Hematopoietic multipotent progenitor cell treated with erythropoietin and hydrocortisone succinate and interleukin-3 and kit ligand, for 6 days (in vitro differentiated cells): Measurements from ENCODE around the gene SPATA13.
A peak's percentile ranks its signal among the peaks of the same experiment; 100 is the strongest.

Experiments
- DNase-seq: peaks from one replicate; pipeline ENCODE4 v3.0.0-alpha.2; 2015

SPATA13 gene

DNA sequence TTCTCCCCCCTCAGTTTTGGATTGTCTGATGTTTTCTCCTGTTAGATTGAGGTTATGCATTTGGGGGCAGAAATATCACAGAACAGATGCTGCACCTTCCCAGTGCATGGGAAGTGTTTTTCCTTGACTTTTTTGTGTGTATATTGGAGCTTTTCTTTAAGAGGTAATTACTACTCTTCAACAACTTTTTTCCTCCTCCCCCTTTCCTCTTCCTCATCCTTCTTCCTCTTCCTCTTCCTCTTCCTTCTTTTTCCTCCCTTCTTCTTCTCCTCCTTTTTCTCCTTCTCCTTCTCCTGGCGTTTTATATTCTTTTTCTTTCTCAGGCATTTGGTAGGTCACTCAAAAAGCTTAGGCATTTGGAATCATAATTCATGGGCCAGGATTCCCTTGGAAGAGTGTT lies 18.1 kb upstream of the SPATA13 start:
- no peak for DNase-seq

DNA sequence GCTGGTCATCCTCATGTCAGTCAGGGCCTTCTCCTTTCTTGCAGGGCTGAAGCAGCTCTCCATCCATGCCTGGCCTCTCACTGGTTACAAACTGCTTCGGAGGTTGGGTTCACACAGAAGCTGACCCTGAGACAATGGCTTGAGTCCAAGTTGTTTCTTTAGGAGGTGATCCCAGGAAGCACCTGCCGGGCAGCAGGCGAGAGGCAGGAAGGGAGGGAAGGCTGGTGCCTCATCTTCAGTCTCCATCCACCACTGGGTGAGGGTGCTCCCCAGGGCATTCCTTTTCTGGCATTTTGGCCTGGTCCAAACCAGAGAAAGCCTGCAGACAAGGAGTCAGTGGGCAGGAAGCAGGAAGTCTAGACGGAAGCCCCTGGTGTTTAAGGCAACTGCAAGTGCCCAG lies 17.6 kb upstream of the SPATA13 start:
- no peak for DNase-seq

DNA sequence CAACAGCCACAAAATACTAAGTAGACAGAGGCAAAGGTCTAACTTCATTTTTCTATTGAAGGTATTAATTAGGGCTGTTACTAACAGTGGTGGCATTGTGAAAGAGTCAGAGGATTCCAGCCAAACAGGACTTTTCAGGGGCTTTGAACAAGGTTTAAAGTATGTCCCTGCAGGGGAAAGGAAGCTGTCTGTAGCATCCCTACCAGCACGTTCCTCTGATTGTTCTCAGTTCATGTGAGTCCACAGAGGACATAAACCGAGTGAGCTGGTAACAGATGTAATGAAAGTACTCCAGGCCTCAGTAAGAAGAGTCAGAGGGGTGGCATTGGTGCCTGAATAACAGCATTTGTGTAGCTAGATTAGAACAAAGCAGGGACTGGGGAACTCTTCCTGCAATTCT lies 15.3 kb upstream of the SPATA13 start:
- DNase-seq: no peak

DNA sequence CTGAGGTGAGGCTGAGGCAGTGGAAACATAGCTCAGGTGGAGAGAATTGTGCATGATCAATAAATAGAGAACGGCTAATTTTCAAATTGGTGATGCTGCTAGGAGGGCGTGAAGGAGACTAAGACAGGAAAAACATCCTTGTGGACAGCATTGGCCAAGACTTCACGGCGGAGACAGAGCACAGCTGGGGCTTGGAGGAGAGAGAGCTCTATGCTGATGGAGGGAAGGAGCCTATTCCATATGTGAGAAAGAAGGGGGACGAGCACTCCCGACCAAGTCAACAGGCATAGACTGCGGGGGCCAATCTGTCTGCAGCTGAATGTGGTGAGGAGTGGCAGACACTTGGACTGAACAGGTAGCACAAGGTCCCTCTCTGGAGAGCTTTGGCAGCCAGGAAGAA lies 14.8 kb upstream of the SPATA13 start:
- no peak for DNase-seq

DNA sequence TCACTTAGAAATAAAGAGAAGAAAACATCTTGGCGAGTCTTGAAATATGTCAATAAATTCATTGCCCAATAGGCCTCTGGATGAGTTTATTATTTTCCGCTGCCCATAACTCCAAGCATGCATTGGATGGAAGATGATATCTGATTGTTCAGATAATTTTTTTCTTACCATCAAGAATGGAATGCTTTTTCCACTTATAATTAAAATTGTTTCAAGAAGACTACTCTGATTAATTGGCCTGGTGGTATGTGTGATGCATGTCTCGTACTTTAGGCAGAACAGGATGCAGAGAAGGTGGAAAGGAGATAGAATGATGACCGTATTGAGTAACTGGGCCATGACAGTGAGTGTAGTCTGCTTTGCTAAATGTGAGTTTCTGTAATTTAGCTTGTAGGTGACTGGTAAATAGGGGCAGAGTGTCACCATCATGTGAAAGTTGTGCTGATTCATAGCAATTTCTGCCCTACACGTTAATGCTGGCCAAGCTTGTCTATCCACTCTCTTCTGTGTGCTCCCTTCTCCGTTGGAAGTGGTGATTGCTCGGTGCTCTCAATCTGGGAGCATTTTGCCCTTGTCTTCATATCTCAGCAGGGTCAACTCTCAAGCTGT lies 13.5 kb upstream of the SPATA13 start:
- DNase-seq: no peak

DNA sequence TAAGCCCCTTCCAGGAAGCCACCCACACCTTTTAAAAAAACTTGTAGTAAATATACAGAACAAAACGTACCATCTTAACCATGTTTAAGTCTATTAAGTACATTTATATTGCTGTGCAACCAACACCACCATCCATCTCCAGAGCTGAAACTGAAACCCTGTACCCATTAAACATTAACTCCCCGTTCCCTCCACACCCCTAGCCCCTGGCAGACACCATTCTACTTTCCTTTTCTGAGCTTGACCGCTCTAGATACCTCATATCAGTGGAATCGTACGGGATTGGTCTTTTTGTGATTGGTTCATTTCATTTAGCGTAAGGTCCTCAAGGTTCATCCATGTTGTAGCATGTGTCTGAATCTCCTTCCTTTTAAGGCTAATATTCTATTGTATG lies 13.0 kb upstream of the SPATA13 start:
- DNase-seq: no peak

DNA sequence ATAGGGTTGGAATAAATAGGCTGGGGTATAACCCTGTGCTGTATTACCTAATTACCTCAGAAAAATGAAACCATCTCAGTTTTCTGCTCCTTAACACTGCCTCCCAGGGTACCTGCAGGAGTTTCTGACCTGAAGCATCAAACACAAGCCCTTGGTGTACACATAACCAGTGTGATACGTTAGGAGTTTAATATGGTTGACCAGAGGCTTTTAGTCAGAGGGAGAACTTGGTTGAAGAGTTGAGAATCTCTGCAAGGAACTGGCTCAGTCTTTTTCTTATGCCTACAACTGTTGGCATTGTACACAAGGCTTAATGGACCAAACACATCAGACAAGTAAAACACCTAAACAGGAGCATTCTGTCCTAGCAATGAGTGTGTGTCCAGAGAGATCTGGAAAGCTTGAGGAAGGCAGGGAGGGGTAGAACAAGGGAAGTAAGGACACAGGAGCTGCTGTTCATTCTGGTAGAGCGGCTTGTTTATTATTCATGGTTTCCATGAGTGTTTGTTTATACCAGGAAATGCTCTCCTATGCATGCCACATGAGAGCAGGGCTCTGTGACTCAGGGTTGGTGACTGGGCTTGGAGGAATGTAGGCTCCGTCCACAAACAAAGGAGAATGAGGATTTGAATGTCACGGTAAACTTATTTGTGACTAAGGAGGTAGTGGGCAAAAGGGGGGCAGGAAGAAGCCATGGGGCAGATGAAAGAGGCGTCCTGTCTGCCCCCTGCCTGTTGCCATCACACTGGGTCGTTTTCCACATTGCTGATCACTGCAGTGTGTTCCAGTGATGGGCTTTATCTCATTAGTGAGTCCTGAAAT lies 11.9 kb upstream of the SPATA13 start:
- no peak for DNase-seq

DNA sequence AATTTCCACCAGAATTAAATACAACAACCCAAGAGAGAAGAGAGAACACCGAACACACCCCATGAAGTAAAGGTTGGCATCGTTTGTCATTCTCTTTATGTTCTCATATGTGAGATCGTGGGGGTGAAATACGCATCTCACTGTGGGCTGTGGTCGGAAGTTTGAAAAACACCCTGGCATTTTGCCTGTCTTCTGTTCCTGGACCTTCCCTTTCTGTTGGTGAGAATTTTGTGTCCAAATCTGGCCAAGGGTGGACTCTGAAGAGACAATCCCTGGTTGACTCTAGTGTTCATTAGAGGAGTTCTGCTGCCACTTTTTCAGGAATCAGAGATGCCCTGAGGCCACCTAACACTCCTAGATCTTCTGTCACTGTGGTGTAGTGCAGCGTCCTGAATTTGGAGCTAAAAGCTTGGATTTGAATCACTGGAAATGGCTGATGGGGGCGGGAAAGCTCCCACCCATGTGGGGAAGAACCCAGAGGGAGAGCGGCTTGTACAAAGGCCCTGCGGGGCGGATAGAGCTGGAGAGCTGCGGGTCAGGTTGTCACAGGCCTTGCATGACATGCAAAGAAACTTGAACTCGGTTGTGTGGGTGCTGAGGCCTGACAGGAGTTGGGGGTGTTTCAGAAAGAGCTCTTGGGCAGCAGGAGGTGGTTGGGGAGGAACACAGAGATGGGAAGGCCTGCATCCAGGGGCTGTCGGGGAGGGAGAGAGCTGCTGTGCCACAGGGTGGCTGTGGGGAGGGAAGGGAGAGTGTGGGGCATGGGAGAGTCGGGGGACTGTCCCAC lies 11.1 kb upstream of the SPATA13 start:
- no peak for DNase-seq

DNA sequence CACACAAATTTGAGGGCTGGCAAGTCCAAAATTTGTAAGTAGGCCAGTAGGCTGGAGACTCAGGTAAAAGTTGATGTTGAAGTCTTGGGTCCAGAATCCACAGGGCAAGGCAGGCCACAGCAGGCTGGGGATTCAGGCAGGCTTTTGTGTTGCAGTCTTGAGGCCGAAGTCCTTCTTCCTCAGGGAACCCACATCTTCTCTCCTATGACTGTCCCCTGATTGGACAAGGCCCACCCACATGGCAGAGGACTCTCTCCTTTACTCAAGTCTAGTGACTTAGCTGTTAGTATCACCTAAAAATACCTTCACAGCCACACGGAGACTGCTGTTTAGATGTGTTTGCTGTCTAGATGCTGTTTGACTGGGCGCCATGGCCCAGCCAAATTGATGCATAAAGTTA lies 9.9 kb upstream of the SPATA13 start:
- no peak for DNase-seq

DNA sequence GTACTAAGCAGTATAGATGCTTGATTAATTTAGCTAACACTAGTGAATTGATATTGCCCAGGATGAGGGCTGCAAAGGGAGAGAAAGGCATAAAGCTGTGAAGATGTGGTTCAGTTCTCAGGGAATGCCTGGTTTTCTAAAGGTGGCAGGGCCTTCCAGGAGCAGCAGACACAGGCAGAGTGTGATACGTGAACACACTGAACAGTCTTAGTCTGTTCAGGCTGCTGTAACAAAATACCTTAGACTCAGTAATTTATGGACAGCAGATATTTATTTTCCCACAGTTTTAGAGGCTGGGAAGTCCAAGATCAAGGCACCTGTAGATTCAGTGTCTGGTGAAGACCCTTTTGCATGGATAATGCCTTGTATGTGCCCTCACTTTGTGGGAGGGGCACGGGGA lies 8.7 kb upstream of the SPATA13 start:
- DNase-seq: no peak

DNA sequence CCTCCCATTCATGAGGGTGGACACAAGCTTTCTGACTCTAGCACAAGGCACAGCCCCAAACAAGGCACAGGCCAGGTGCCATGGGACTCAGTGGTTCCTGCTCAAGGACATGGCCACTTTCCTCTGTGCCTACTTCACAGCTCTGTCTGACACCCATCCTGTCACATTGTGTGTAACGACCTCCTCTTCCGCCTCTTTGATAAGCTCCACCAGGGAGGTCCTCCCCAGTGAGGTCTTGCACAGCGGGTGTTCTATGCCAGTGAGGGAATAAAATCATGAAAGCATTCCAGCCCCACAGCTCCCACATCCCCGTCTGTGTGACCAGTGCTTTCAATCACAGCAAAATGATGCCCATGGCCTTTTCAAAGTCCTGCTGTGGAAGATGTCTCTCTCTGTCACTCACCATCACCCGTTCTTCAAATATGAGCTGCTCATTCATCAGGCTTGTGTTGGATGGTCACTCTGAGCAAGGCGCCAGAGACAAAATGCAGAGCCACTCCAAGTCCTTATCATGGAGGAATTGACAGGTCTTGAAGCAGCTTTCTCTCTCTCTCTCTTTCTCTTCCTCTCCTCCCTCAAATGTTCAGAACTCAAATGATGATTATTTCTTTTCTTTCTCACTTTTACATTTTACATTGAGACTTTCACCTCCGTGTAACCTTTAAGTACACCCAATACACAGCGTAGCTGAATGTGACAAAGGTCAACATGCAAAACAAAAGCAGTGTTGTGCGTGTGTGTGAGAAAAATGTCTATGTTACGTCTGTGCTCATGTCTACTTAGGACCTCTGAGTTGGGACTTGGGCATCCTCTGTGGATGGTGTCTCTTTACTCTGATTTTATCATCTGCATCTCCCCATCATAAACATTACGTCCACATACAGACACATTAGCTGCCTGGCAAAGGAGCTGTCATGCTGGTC lies 8.0 kb upstream of the SPATA13 start:
- no peak for DNase-seq

DNA sequence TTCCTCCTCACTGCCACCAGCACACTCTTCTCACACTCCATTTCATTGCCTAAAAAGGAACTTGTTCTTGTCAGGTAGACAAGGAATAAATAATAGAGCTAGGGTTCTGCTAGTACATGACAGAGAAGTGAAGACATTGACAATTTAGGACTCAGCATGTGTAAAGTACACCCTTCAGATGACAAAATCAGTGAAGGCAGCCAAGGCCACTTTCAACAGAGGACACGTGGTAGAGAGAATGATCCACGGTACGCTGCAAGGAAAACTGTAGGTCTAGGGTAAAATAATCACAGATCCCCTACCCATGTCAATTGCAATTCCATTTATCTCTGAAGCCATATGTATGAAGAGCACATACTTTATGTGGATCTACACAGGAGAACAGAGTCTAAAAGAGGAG lies 7.2 kb upstream of the SPATA13 start:
- DNase-seq: no peak

DNA sequence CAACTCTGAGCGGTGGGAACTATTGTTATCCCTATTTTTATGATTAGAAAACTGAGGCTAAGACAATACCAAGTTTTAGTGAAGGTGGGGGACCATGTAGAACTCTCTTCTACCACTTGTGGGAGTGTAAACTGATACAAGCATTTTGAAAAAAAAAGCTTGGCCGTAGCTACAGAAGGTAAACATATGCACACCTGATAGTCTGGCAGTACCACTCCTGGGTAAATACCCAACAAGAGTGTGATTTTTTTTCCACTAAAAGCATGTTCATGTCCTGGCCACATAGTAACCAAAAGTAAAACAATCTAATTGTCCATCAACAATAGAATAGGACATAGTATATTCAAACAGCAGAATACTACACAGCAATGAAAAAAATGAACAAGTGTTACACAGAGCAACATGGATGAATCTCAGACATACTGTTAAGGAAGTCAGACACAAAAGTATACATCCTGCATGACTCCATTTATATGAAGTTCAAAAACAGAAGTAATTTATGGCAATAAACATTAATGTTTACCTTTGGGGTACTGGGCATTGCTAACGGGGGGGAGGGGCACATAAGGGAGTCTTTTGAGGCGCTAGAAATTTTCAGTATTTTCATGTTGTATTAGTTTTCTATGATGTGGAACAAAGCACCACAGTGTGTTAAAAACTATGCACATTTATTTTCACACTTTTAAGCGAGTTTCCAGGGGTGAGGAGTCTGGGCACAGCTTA lies 6.4 kb upstream of the SPATA13 start:
- no peak for DNase-seq

DNA sequence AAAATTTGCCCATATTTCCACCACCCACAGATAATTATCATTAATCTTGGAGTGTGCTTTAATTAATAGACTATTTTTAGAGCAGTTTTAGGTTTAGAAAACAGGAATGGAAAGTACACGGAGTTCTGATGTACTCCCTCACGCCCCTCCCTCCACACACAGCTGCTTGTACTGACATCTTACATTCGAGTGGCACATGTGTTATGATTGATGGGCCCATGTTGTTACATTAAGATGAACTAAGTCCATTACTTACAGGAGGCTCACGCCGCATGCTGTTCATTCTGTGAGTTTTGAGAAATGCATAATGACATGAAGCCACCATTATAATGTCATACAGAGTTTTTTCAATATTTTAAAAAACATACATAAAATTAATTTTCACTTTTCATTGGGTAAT lies 1.2 kb upstream of the SPATA13 start:
- peak; percentile 17 for DNase-seq

DNA sequence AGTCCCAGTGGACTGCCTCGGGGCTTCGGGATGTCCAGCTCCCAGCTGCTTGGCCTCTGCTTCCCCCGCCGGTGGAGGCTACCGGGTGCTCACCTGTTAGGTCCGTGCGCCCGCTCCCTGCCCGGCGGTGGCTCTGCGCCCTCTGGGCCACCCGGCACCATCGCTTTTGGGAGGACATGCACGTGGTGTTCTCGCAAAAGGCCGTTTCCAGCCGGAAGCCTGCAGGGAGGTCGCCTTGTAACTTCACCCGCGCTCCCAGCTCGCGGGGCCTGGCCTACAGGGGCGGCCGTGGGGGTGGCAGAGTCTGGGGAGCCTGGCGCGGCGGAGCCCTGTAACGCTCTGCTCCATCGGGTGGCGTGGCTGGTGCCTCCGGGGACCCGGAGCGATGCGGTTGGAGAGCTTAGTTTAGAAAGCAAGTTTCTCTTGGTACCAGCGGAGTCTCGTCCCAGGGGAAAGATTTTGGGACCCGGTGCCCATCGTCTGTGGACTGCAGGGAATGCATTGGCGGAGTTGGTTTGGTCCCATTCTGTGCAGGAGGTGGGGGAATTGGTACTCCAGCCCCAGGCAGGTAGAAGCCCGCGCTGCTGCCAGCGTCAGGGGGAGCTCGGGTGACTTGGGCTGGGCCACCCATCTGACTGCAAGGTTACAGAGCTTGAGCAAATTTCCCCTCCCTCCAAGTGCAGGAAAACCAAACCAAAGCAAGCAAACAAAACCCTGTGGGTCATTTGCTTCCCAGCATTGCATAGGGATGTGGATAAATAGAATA lies 673 bp downstream of the SPATA13 start:
- DNase-seq: peak; percentile 56

DNA sequence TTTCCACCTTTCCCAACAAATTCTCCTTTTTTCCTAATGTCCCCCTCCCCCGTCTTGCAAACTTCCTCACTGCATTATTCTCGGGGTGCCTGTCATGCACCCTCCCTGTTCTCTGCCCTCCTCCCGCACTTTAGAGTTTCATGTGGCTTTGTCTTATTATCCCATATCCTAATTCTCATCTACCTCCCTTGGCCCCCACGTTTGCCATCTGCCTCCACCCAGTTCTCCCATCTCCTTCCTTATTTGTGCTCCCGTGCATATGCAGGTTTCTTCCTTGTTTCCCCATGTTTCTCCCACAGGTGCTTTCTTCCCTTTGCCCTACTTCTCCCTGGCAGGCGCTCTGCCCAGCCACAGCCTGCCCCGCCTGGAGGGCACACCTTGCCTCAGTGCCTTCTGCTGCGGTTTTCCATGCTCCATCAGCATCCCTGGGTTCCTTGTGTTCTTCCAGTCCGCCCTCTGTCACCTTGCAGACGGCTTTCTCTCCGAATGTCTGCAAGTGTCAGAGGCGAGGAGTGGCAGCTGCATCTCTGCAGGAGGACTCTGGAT lies 1.5 kb downstream of the SPATA13 start:
- DNase-seq: no peak

DNA sequence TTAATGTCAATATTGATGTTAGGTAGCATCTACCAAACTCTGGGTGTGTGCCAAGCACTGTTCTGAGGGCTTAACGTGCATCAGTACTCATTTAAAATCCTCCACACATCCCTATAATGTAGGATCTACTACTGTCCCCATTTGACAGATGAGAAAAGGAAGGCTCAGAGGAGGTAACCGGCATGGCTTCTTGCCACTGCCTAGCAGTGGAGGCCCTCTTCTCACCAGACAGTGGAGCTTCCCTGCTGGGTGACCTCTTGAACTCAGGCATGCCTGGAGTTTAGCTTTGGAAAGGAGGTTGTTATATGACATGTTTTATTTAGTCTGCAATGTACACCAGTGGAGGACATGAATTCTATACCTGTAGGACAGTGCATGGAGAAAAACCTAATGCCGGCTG lies 2.1 kb downstream of the SPATA13 start:
- DNase-seq: no peak

DNA sequence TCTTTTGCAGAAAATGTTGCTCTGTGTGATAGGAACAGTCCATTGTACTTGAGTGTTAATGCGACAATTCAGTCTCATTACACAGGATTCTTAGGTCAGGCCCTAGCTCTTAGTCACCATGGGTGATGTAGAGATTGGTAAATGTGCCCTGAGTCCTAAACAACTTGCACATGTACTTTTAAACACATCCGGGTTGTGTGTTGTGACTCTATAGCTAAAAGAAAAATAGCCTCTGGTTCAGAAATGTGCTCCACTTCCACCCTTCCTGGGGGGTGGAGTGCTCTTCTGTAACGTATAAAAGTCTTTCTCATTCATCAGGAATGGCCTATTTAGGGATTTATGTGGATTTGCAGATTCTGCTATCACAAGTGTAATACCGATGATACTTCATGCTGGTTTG lies 5.2 kb downstream of the SPATA13 start:
- DNase-seq: no peak

DNA sequence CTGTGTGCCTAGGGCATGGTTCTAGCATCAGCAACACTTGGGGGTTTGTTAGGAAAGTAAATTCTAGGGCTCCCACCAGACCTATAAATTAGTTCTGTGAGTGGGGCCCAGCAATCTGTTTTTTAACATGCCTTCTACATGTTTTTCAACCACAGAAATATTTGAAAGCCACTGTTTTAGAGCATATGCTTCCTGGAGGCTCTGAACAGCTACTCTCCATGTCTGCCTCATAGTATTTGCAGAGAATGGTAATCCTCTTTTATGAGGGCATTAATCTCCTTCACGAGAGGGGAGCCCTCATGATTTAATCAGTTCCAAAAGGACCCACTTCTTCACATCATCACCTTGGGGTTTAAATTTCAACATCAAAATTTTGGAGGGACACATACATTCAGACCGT lies 6.0 kb downstream of the SPATA13 start:
- no peak for DNase-seq

DNA sequence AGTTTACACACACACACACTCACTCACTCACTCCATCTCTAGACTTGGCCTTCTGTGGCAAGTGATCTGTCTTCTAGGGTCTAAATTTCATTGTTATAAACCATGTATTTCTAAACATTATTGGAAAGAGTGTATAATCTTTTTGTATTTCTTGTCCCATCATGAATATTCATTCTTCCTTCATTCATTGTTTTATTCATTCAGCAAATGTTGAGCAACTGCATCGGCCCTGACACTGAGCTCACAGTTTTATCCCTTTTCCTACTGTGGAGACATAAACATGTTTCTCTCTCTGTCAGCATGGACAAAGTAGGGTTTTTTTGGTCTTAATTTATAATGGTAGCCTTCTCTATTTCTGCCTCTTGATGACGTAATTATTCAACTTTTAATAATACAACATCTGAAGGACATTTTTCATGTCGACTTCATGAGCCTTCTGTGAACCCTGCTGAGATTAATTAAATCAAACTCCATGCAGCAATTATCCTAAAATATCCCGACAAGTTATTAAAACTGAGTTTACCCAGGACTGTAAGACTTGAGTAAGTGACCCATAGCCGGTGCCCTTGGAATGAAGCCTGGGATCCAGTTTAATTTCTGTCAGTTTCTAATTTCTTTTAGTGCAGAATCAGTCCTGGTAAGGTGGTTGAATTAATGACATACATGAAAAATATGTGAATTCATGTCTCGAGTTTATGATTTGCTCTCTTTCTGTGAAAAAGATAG lies 7.3 kb downstream of the SPATA13 start:
- no peak for DNase-seq

DNA sequence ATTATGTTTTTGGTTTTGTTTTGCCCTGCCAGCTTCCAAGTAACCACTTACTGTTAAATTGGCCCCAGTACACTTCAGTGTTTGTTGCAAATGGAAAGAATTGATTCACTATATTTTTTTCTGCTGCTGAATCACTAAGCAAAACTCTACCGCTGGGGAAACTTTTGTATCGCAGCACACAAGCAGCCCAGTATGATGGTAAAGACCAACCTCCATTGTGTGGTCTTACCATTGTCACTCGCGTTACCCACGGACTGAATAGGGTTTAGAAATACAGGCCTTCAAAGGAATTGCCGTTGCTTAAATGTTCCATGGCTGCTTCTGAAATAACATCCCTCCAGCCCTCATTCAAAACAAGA lies 7.9 kb downstream of the SPATA13 start:
- DNase-seq: no peak
